Peyer's patch (tissue), 4 donors: ENCODE results near the gene RHO. TPM values are rescaled to one million over a fixed set of nuclear protein-coding genes. Genes with fewer than 3 reads are reported as not detected.

ENCODE experiments used
- DNase-seq, 3 donors: peaks; one replicate each; pipeline ENCODE4 v3.0.0-alpha.2; 2017 to 2019
- H3K27ac ChIP-seq, 4 donors: fragments of 200-600 bp; sonication (generic); one replicate each; pipeline ENCODE4 v1.5.1; 2016 to 2019
- H3K27me3 ChIP-seq, 2 donors: fragments of 200-600 bp; sonication (generic); one replicate each; pipeline ENCODE4 v1.5.1; 2019
- H3K36me3 ChIP-seq, 3 donors: fragments of 200-600 bp; sonication (generic); one replicate each; pipeline ENCODE4 v1.5.1; 2016 to 2019
- H3K4me1 ChIP-seq, 4 donors: fragments of 200-600 bp; sonication (generic); one replicate each; pipeline ENCODE4 v1.5.1; 2016 to 2019
- H3K4me3 ChIP-seq, 4 donors: fragments of 200-600 bp; sonication (generic); 1 replicate in 3 of 4; 2 replicates in 1 of 4; pipeline ENCODE4 v1.5.1; 2016 to 2019; ENCODE audit warnings: mild to moderate bottlenecking in 1 of 4
- H3K9me3 ChIP-seq, 4 donors: fragments of 200-600 bp; sonication (generic); one replicate each; pipeline ENCODE4 v1.5.1; 2016 to 2019; ENCODE audit warnings: mild to moderate bottlenecking in 1 of 4
- POLR2A ChIP-seq, 2 donors: fragments of 450-650 bp; IDR thresholded peaks; one replicate each; pipeline ENCODE4 v1.5.1; 2017; ENCODE audit warnings: antibody characterized with exemption in 2 of 2, mild to moderate bottlenecking in 2 of 2, moderate library complexity in 2 of 2
- total RNA-seq, 4 donors: library from RNA; depleted of rRNA; stranded (reverse); fragments of >200 nt; gene quantifications; one replicate each; pipeline ENCODE4 v1.1.0, GENCODE V29; 2016
- TF ChIP-seq, protein P1 (sequence below), 6 experiments: fragments of 450-650 bp in 4 of 6; fragments of 200-600 bp in 2 of 6; sonication (generic) in 1 of 6; IDR thresholded peaks; one replicate each; pipeline ENCODE4 v1.5.1; 2017 to 2019; ENCODE audit warnings: antibody characterized with exemption in 6 of 6, mild to moderate bottlenecking in 3 of 6, moderate library complexity in 1 of 6

RHO gene
- total RNA-seq, 4 donors from 2014 or later, result not detected

DNA sequence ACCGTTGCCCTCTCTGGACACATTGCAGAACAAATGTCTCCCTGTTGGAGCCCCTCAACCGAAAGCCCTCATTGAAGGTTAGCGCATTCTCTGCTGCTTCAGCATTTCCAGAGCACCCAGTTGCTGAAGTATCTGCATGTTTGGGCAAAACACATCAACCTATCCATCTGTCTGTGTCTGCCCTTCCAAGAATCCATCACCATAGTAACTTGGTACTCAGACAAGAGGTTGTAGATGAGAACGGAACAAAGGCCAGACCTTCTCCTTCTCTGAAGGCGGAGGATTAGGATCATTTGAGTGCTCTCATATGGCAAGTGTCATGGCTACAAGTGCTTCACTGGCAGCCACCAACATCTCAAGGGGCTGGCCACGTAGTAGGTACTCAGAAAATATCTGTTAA is 23.1 kb upstream of the RHO start:
- H3K27me3 ChIP-seq, result no peaks in the 10 kb centered on the region
- no peak overlapping the region for H3K4me3 ChIP-seq
- peaks cover 0 to 30% (median 0%) of the 10 kb centered on the region in 3 donors for H3K36me3 ChIP-seq
- DNase-seq, result no peak
- H3K27ac ChIP-seq, result no peak overlapping the region
- TF ChIP-seq, protein P1, sequence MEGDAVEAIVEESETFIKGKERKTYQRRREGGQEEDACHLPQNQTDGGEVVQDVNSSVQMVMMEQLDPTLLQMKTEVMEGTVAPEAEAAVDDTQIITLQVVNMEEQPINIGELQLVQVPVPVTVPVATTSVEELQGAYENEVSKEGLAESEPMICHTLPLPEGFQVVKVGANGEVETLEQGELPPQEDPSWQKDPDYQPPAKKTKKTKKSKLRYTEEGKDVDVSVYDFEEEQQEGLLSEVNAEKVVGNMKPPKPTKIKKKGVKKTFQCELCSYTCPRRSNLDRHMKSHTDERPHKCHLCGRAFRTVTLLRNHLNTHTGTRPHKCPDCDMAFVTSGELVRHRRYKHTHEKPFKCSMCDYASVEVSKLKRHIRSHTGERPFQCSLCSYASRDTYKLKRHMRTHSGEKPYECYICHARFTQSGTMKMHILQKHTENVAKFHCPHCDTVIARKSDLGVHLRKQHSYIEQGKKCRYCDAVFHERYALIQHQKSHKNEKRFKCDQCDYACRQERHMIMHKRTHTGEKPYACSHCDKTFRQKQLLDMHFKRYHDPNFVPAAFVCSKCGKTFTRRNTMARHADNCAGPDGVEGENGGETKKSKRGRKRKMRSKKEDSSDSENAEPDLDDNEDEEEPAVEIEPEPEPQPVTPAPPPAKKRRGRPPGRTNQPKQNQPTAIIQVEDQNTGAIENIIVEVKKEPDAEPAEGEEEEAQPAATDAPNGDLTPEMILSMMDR (IDR thresholded peaks at IDR 0.05), result no peak
- no peak for TF ChIP-seq POLR2A (IDR thresholded peaks at IDR 0.05)
- no peaks in the 10 kb centered on the region for H3K9me3 ChIP-seq
- no peaks in the 10 kb centered on the region for H3K4me1 ChIP-seq

DNA sequence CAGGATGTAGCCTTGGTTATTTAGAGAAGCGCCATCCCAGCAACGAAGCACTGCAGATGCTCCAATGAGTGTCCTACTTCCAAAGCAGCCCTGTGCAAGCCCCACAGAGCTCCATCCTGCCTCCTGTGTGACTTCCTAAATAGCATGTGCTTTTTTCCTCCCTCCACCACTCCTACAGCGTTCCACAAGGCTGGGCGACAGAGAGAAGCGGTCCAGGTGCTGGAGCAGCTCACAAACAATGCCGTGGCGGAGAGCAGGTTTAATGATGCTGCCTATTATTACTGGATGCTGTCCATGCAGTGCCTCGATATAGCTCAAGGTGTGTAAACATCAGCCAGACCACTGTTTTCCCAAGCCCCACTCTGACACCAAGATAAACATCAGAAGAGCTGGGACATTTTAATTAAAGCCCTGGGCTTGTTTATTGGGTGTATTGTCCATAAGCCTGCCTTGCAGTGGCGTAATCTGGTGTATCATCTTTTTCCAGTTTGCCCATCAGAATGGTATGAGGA is 22.2 kb upstream of the RHO start:
- Histone ChIP-seq H3K27me3 (no peaks in the 10 kb centered on the region), H3K27ac (no peak overlapping the region), H3K36me3 (peaks cover 0 to 30% (median 0%) of the 10 kb centered on the region in 3 donors), H3K9me3 (no peaks in the 10 kb centered on the region), H3K4me3 (no peak overlapping the region), H3K4me1 (no peaks in the 10 kb centered on the region)
- DNase-seq, result no peak
- TF ChIP-seq, protein P1 (IDR thresholded peaks at IDR 0.05), result no peak
- TF ChIP-seq POLR2A (IDR thresholded peaks at IDR 0.05), result no peak

- Histone ChIP-seq H3K9me3 (no peaks in the 10 kb centered on the region), H3K27ac (no peak overlapping the region), H3K27me3 (no peaks in the 10 kb centered on the region), H3K36me3 (peaks cover 0 to 27% (median 0%) of the 10 kb centered on the region in 3 donors), H3K4me3 (no peak overlapping the region), H3K4me1 (no peaks in the 10 kb centered on the region)
- no peak for DNase-seq
- no peak for TF ChIP-seq POLR2A (IDR thresholded peaks at IDR 0.05)
- TF ChIP-seq, protein P1 (IDR thresholded peaks at IDR 0.05), result no peak
Observed at GRCh38 chr3:129507181-129507831, 21.1 kb upstream of the RHO start.

GRCh38 chr3:129512595-129512994 is 15.8 kb upstream of the RHO start:
- Histone ChIP-seq H3K4me1 (no peaks in the 10 kb centered on the region), H3K27ac (no peak overlapping the region), H3K9me3 (no peaks in the 10 kb centered on the region), H3K4me3 (no peak overlapping the region), H3K36me3 (no peaks in the 10 kb centered on the region), H3K27me3 (no peaks in the 10 kb centered on the region)
- no peak for DNase-seq
- TF ChIP-seq POLR2A (IDR thresholded peaks at IDR 0.05), result no peak
- TF ChIP-seq, protein P1 (IDR thresholded peaks at IDR 0.05), result no peak

DNA sequence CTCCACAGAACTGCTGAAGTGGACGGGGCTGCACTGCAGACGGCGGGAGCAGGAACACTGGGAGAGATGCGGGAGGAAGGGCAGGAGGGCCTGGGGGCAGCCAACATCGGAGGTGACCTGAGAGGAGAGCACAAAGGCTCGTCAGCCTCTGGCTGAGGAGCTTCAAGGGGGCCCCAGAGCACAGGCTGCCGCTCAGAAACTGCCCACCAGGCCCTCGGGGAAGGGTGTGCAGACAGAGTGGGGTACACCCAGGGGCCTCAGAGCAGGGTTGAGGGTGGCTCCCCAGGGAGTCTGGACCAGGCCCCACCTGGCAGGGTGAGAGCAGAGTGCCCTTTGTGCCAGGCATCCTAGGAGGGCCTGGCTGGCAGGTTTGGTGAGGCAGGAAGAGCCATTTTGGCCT is 14.7 kb upstream of the RHO start:
- Histone ChIP-seq H3K4me3 (no peak overlapping the region), H3K36me3 (no peaks in the 10 kb centered on the region)
- no peak for DNase-seq

More for the DNA sequence above, 14.7 kb upstream of the RHO start:
- TF ChIP-seq POLR2A (IDR thresholded peaks at IDR 0.05), result no peak
- TF ChIP-seq, protein P1 (IDR thresholded peaks at IDR 0.05), result no peak
- Histone ChIP-seq H3K9me3 (no peaks in the 10 kb centered on the region), H3K27ac (no peak overlapping the region), H3K27me3 (no peaks in the 10 kb centered on the region), H3K4me1 (no peaks in the 10 kb centered on the region)
